Measurements from ENCODE around the gene CNGA2.

DNA sequence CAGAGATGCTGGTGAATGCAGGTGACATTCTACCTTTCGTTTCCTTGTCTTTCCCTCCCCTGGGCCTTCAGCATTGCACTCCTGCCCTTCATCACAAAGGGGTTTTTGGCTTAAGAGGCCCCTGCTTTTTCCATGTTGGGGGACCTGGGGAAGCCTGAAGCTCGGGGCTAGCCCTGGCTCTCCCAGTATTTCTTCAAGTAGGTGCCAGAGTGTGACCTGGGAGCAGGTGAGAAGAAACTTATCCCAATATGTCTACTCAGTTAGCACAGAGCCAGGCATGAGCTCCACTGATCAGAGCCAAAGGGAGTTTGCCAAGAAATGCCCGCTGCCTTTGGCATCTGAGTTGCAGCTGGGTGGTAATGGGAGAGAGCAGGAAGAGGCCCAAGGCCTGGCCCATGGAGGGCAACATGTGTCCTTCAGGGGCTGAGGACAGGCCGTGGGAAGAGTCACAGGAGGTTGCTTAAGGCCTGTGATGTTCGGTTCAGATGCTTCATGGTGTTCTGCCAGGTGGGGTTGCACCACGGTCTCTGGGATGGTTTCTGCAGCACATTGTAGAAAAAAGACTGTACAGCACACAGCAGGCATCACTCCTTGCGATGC, 31.7 kb upstream of the CNGA2 start:
- TF ChIP-seq POLR2A (IDR thresholded peaks at IDR 0.05) = no peak
- TF ChIP-seq, protein P1, sequence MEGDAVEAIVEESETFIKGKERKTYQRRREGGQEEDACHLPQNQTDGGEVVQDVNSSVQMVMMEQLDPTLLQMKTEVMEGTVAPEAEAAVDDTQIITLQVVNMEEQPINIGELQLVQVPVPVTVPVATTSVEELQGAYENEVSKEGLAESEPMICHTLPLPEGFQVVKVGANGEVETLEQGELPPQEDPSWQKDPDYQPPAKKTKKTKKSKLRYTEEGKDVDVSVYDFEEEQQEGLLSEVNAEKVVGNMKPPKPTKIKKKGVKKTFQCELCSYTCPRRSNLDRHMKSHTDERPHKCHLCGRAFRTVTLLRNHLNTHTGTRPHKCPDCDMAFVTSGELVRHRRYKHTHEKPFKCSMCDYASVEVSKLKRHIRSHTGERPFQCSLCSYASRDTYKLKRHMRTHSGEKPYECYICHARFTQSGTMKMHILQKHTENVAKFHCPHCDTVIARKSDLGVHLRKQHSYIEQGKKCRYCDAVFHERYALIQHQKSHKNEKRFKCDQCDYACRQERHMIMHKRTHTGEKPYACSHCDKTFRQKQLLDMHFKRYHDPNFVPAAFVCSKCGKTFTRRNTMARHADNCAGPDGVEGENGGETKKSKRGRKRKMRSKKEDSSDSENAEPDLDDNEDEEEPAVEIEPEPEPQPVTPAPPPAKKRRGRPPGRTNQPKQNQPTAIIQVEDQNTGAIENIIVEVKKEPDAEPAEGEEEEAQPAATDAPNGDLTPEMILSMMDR (IDR thresholded peaks at IDR 0.05) = no peak

Measured in uterus (tissue), 2 donors.